ENCODE results near the gene PLXNA3.

The PLXNA3 gene

GRCh38 chrX:154417157-154417556 lies 40.9 kb upstream of the PLXNA3 start:
- TF ChIP-seq CTCF (IDR thresholded peaks at IDR 0.05) (no peak), ZFX (IDR thresholded peaks at IDR 0.05; ENCODE audit: borderline replicate concordance) (no peak)
- H3K27ac ChIP-seq: no peak overlapping the region

- H3K27ac ChIP-seq: no peak overlapping the region
These were observed 38.9 kb upstream of the PLXNA3 start for GRCh38 chrX:154419189-154419588.

DNA sequence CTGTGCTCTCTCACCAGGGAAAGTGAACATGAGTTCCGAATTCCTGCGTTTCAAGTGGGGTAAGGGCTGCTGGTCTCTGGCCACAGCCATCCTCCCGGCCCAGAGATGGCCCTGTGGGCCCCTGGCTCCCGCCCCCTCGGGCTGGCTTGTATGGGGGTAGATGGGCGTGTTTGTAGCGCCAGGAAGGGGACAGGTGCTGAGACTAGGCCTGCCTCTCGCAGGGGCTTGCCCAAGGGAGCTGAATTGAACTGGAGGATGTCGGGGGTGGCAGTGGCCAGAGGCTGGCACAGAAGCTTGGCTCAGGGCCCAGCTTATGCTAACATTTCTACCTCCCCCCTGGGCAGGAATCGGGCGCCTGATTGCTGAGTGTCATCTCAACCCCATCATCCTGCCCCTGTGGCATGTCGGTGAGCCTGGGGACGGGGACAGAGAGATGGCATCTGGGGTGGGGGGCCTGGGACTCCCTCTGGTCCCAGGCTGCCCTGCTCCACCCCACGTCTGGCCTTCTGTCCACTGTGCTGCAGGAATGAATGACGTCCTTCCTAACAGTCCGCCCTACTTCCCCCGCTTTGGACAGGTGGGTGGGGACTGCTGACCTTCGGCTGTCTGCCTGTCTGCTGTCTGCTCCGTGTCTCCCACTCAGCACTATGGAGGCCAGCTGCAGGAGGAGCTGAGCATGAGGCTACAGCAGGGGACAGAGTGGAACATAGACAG lies 38.2 kb upstream of the PLXNA3 start:
- H3K27ac ChIP-seq: no peak overlapping the region
- no peak for TF ChIP-seq CTCF (IDR thresholded peaks at IDR 0.05)
- TF ChIP-seq ZFX (IDR thresholded peaks at IDR 0.05; ENCODE audit: borderline replicate concordance): no peak

More at GRCh38 chrX:154419189-154419588, 38.9 kb upstream of the PLXNA3 start:
- TF ChIP-seq ZFX (IDR thresholded peaks at IDR 0.05; ENCODE audit: borderline replicate concordance) (no peak), CTCF (IDR thresholded peaks at IDR 0.05) (no peak)

DNA sequence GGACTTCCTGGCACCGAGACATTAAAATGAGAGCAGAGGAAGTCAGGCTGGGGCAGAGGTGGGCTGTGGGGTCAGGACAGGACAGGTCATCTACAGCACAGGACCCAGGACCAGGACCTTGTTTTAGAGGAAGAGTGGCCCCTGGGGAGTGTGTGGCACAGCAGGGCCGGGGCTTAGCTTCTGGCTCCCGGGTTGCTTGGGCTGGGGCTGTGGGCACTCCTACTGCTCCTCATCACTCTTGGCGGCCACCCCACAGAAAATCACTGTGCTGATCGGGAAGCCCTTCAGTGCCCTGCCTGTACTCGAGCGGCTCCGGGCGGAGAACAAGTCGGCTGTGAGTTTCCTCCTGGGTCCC lies 37.7 kb upstream of the PLXNA3 start:
- TF ChIP-seq ZFX (IDR thresholded peaks at IDR 0.05; ENCODE audit: borderline replicate concordance): no peak
- TF ChIP-seq CTCF (IDR thresholded peaks at IDR 0.05): no peak
- H3K27ac ChIP-seq: no peak overlapping the region

DNA sequence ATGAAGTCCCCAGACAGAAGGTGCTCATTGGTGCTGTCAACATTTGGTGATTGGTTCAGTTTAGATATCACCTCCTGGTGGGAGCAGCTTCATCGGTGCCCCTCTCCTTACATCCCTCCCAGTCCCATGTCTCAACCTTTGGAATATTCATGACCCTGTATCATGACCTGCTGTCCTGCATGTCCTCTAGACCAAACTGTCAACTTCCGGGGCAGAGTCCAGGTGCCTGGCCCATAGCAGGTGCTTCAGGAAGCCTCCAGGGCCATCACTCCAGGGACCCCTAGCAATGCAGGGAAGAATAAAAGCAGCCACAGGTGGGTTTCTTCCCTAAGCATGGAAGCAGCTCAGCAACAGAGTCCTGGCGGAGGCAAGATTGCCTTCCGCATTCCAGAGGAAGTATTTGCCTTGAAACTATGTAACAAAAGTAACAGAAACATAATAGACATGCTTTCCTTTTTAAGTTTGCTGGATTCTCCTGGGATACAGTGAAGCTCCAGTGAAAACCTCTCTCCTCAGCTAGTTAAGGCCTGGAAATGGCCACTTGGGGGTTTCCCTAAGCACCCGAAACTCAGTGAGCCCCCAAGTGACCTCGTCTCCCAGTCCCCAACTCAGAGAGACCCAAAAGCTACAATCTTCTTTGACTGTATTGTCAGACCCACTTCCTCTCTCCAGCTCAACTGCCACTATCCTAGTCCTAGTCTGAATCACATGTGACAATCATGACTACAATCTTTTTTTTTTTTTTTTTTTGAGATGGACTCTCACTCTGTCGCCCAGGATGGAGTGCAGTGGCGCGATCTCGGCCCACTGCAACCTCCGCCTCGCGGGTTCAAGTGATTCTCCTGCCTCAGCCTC lies 30.9 kb upstream of the PLXNA3 start:
- no peak overlapping the region for H3K27ac ChIP-seq
- TF ChIP-seq ZFX (IDR thresholded peaks at IDR 0.05; ENCODE audit: borderline replicate concordance) (no peak), CTCF (IDR thresholded peaks at IDR 0.05) (no peak)

DNA sequence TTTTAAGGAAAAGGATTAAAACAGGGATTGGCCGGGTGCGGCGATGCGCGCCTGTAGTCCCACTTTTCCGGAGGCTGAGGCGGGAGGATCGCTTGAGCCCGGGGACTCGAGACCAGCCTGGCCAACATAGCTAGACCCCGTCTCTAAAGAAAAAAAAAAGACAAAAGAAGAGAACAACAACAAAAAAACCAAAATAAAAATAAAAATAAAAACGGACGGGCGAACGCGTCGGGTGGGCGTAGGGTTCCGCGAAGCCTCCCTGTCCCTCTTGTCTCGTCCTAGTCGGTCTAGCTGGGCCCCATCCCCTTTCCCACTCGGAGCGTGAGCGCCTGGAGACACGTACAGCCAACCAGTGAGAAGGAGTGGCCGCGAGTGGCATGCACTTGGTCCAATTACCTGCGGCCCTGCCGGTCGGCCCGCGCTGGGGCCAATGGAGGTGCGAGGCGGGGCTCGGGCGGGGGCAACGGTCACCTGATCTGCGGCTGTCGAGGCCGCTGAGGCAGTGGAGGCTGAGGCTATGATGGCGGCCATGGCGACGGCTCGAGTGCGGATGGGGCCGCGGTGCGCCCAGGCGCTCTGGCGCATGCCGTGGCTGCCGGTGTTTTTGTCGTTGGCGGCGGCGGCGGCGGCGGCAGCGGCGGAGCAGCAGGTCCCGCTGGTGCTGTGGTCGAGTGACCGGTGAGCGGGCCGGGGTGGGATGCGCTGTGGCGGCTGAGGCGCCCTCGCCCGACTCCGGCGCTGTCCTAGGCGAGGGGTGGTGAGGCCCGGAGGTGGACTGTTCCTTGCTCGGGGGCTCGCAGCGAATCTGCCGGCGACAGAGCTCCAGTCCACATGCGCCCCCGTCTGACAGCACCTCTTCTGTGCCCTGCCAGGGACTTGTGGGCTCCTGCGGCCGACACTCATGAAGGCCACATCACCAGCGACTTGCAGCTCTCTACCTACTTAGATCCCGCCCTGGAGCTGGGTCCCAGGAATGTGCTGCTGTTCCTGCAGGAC lies 29.6 kb upstream of the PLXNA3 start, which contains the start of gene ATP6AP1:
TSS of gene ATP6AP1 (plus strand) at position 502 of the 996 bp plus-strand sequence. CDS start at position 518, 16 bp downstream.
- TF ChIP-seq ZFX (IDR thresholded peaks at IDR 0.05; ENCODE audit: borderline replicate concordance) (no peak), CTCF (IDR thresholded peaks at IDR 0.05) (no peak)

More for the DNA sequence above, 29.6 kb upstream of the PLXNA3 start, which contains the start of gene ATP6AP1:
- H3K27ac ChIP-seq: peak within 1 kb of the TSS; percentile 55

Measured in 22Rv1 (cell line).